GM21723 (cell line): Measurements from ENCODE around the gene BPIFB4.

ENCODE experiments used
- ATAC-seq: cut with Tn5 transposase; IDR thresholded peaks from one replicate; pipeline ENCODE4 v1.9.1; 2021; ENCODE audit warnings: mild to moderate bottlenecking, moderate library complexity; ENCODE audit not compliant: unreplicated experiment

BPIFB4 gene

DNA sequence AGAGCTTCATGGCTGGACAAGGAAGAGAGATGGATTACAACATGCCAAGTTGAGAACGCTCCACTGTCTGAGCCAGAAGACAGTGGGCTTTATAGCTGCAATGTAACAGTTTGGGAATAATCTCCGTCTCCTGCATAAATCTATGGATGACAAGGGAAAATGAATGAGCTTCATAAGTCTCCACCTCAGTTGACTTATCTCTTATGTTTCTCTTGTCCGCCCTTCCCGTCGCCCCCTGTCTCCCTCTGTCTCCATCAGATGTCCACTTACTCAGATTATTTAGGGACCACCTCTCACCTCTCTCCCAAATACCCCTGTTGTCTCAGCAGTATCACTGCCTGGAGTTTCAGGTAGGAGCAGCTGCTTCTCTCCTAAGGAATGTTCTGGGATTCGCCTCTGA lies 74.8 kb downstream of the BPIFB4 start:
- ATAC-seq: no peak

DNA sequence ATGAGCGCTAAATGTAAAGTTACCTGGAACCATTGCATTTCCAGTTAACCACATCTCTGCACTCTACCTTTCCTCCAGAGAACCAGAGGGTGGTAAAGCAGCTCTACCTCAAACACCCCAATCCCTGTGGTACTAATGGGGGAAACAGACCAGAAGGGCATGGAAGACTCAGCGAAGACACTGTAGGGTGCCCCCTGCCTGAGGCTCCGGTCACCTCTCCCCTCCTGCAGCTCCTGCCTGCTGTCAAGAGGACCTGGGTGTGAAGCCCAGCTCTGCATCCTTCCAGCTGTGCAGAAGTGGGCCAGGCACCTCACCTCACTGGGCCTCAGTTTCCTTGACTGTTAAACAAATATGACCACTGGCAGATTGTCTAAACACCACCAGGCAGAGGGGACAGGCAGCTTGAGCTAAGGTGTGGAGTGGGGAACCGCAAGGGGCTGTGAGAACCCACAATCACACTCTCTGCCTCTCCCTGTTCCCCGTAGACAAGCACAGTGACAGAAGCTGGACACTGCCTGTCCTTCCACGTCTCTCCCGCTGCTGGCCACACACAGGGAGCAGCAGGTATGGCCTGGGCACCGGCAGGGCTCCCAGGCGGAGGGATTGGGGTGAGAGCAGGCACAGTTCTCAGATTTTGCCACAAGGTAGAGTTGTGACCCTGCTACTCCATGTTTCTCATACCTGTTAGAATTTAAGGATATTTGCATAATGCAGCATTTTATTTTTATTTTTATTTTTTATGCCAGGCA lies 79.4 kb downstream of the BPIFB4 start:
- ATAC-seq: no peak

DNA sequence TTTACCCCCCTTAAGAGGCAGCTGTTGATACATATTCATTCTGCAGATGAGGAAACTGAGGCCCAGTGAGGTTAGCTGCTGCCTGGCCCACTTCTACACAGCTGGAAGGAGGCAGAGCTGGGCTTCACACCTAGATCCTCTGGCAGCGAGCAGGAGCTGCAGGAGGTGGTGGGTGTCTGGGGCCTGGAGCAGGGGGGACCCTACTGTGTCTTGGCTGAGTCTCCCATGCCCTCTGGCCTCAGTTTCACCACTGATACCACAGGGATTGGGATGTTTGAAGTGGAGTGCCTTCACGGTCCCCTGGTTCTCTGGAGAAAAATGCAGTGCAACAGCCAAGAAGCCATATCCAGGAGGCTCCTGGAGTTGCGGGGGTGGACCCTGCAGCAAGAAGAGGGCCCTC lies 80.3 kb downstream of the BPIFB4 start:
- ATAC-seq: no peak

DNA sequence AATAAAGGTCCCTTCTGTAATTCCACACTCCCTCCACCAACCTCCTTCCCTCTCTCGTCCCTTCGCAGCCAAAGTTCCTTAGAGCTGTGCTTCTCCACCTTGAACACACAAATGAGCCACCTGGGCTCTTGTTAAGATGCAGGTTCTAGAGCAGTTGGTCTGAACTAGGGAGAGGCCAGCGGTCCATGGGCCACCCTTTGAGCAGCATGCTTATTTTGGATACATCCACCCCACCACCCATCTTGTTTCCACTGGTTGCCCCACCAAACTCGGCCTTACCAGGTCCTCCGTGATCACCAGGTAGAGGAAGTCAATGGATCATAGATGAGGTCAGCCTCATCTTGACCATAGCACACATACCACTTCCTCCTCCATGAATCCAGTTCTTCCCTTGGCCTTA lies 81.2 kb downstream of the BPIFB4 start:
- ATAC-seq: no peak
